Measurements from ENCODE around the gene ZNF555. TPM values are rescaled to one million over a fixed set of nuclear protein-coding genes. Genes with fewer than 3 reads are reported as not detected.

Gene ZNF555
- total and polyA plus RNA-seq, 2 of the 13 experiments (the other 11 are each of a cell fraction or from before 2014, with no cell fraction given): 5.0 to 8.0 TPM

DNA sequence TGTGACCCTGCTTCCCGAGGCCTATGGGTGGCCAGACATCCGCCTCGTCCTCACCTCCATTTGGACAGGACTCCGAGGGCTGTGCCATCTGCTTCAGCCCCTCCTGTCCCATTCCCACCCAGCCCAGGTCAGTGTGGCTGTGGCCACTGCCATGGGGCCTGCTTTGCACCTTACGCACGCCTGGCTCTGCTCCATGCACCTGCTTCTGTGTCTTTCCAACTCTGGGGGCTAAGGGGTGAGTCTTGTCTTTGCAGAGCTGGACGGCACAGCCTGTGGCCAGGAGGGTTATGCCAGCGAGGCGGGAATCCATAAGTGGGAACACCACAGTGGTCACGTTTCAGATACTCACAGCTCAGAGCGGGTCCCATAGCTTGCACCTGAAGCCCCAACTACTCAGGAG is 26.8 kb upstream of the ZNF555 start:
- H3K9me3 ChIP-seq (ENCODE audit: low read length): no peaks in the 10 kb centered on the region
- no peaks in the 10 kb centered on the region for H3K27me3 ChIP-seq (ENCODE audit: control insufficient read depth in 1 of 2, insufficient read depth in 2 of 2, low read length in 2 of 2)
- H3K9ac ChIP-seq (ENCODE audit: insufficient read depth, low read depth, low read length): no peak overlapping the region
- peaks cover 18% of the 10 kb centered on the region for H3K4me1 ChIP-seq (ENCODE audit: insufficient read depth, low read length)
- intact Hi-C loops (cut with micrococcal nuclease; ENCODE audit: unreplicated experiment) (no loop called here), in situ Hi-C loops (cut with HindIII; ENCODE audit: extremely low pct_ligation_motif_present, low pct_unique_long_range_greater_than_20kb) (loop anchor here (10.0 kb wide), 1 partner anchor 60 kb away; no protein-coding TSS in a partner anchor)
- ChIA-PET POLR2A (no interaction called here), CTCF (ENCODE audit: low intra/inter-chr PET ratio, low total read pairs) (no interaction called here)
- ATAC-seq (no peak), FAIRE-seq (no peak), DNase-seq (ENCODE audit: low spot score) (no peak)
- H3K4me2 ChIP-seq (ENCODE audit: low read depth, low read length): no peak overlapping the region
- no peaks in the 10 kb centered on the region for H3K79me2 ChIP-seq (ENCODE audit: insufficient read depth, low read length)
- H3K36me3 ChIP-seq (replicated peaks in 1 of 2; ENCODE audit: control insufficient read depth in 1 of 2, insufficient read depth in 2 of 2, low read length in 2 of 2): peaks cover 6 to 17% of the 10 kb centered on the region in 2 experiments; a peak in 4 of 5 replicates
- no peak overlapping the region for H3K27ac ChIP-seq (ENCODE audit: extremely low read length, insufficient read depth, low read length)
- H2AFZ ChIP-seq (ENCODE audit: low read length): no peak overlapping the region
- no peak for TF ChIP-seq ZFP36L1 (CRISPR knock-in tag; IDR thresholded peaks at IDR 0.05)
- H3K4me3 ChIP-seq (replicated peaks in 1 of 3; ENCODE audit: insufficient read depth in 1 of 3, low read depth in 2 of 3, low read length in 3 of 3): no peak overlapping the region
- no TSS peak for BruUV-seq (replicated peaks)
- H4K20me1 ChIP-seq (ENCODE audit: insufficient read depth, low read length): no peaks in the 10 kb centered on the region
- 99% methylated on average over 11 of the region's 11 CpGs for WGBS (ENCODE audit: low lambda C conversion rate)

DNA sequence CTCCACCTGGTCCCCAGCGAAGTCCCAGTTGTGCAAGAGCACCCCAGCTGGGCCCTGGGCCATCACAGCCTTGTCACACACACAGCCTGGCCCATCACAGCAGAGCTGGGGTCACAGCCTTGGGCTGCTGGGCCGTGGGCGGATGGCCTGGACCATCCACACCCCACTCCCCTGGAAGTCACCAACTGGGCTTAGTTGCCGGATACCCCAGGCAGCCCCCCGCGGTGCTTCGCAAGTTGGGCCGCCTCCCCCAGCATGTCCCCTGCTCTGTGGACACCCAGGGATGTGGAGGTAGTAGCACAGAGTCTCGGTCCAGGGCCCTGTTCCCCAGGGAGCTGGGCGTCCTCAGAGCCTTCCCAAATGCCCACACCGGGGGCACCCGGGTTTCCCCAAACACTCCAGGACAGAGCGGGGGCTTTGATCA is 26.1 kb upstream of the ZNF555 start:
- FAIRE-seq: no peak
- intact Hi-C loops (cut with micrococcal nuclease; ENCODE audit: unreplicated experiment): no loop called here
- TF ChIP-seq MATR3 (CRISPR knock-in tag; IDR thresholded peaks at IDR 0.05) (no peak), ZNF20 (CRISPR knock-in tag; IDR thresholded peaks at IDR 0.05) (no peak), RBM22 (optimal IDR thresholded peaks at IDR 0.05; ENCODE audit: low read length) (peak; percentile 27), TAF15 (IDR thresholded peaks at IDR 0.05; ENCODE audit: low read depth, low read length, poor library complexity, severe bottlenecking) (no peak), MBNL3 (CRISPR knock-in tag; conservative IDR thresholded peaks at IDR 0.05) (no peak), ARNT (IDR thresholded peaks at IDR 0.05) (no peak), PCBP1 (IDR thresholded peaks at IDR 0.05; ENCODE audit: borderline replicate concordance, low read depth, low read length) (no peak), ZNF121 (CRISPR knock-in tag; IDR thresholded peaks at IDR 0.05) (no peak), SYNCRIP (IDR thresholded peaks at IDR 0.05; ENCODE audit: insufficient read depth, low read depth, low read length) (no peak), ZNF569 (CRISPR knock-in tag; IDR thresholded peaks at IDR 0.05; ENCODE audit: borderline replicate concordance) (no peak), ZNF333 (CRISPR knock-in tag; IDR thresholded peaks at IDR 0.05; ENCODE audit: borderline replicate concordance) (no peak), WIZ (CRISPR knock-in tag; IDR thresholded peaks at IDR 0.05) (no peak), ETV6 (CRISPR knock-in tag; conservative IDR thresholded peaks at IDR 0.05) (no peak)
- TF ChIP-seq, protein P1, sequence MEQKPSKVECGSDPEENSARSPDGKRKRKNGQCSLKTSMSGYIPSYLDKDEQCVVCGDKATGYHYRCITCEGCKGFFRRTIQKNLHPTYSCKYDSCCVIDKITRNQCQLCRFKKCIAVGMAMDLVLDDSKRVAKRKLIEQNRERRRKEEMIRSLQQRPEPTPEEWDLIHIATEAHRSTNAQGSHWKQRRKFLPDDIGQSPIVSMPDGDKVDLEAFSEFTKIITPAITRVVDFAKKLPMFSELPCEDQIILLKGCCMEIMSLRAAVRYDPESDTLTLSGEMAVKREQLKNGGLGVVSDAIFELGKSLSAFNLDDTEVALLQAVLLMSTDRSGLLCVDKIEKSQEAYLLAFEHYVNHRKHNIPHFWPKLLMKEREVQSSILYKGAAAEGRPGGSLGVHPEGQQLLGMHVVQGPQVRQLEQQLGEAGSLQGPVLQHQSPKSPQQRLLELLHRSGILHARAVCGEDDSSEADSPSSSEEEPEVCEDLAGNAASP (CRISPR knock-in tag; IDR thresholded peaks at IDR 0.05; ENCODE audit: borderline replicate concordance): no peak
- TF ChIP-seq, protein P2, sequence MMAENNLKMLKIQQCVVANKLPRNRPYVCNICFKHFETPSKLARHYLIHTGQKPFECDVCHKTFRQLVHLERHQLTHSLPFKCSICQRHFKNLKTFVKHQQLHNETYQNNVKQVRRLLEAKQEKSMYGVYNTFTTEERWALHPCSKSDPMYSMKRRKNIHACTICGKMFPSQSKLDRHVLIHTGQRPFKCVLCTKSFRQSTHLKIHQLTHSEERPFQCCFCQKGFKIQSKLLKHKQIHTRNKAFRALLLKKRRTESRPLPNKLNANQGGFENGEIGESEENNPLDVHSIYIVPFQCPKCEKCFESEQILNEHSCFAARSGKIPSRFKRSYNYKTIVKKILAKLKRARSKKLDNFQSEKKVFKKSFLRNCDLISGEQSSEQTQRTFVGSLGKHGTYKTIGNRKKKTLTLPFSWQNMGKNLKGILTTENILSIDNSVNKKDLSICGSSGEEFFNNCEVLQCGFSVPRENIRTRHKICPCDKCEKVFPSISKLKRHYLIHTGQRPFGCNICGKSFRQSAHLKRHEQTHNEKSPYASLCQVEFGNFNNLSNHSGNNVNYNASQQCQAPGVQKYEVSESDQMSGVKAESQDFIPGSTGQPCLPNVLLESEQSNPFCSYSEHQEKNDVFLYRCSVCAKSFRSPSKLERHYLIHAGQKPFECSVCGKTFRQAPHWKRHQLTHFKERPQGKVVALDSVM (CRISPR knock-in tag; IDR thresholded peaks at IDR 0.05): no peak

More for the DNA sequence above, 26.1 kb upstream of the ZNF555 start:
- Histone ChIP-seq H3K27me3 (ENCODE audit: control insufficient read depth in 1 of 2, insufficient read depth in 2 of 2, low read length in 2 of 2) (no peaks in the 10 kb centered on the region), H3K79me2 (ENCODE audit: insufficient read depth, low read length) (no peaks in the 10 kb centered on the region), H3K9me3 (ENCODE audit: low read length) (no peaks in the 10 kb centered on the region), H4K20me1 (ENCODE audit: insufficient read depth, low read length) (no peaks in the 10 kb centered on the region), H3K4me2 (ENCODE audit: low read depth, low read length) (no peak overlapping the region), H3K27ac (ENCODE audit: extremely low read length, insufficient read depth, low read length) (no peak overlapping the region), H3K4me1 (ENCODE audit: insufficient read depth, low read length) (peaks cover 18% of the 10 kb centered on the region), H3K36me3 (replicated peaks in 1 of 2; ENCODE audit: control insufficient read depth in 1 of 2, insufficient read depth in 2 of 2, low read length in 2 of 2) (peaks cover 5 to 13% of the 10 kb centered on the region in 2 experiments; a peak in 1 of 5 replicates), H3K9ac (ENCODE audit: insufficient read depth, low read depth, low read length) (no peak overlapping the region), H2AFZ (ENCODE audit: low read length) (no peak overlapping the region), H3K4me3 (replicated peaks in 1 of 3; ENCODE audit: insufficient read depth in 1 of 3, low read depth in 2 of 3, low read length in 3 of 3) (no peak overlapping the region)
- ChIA-PET POLR2A (no interaction called here), CTCF (ENCODE audit: low intra/inter-chr PET ratio, low total read pairs) (no interaction called here)
- 100% methylated on average over 1 of the region's 13 CpGs for WGBS (ENCODE audit: low lambda C conversion rate)
- no TSS peak for BruUV-seq (replicated peaks)
- ATAC-seq: no peak
- in situ Hi-C loops (cut with HindIII; ENCODE audit: extremely low pct_ligation_motif_present, low pct_unique_long_range_greater_than_20kb): loop anchor here (10.0 kb wide), 1 partner anchor 60 kb away; no protein-coding TSS in a partner anchor
- DNase-seq (ENCODE audit: low spot score): no peak
